ENCODE measurements around the gene DPF3.

DNA sequence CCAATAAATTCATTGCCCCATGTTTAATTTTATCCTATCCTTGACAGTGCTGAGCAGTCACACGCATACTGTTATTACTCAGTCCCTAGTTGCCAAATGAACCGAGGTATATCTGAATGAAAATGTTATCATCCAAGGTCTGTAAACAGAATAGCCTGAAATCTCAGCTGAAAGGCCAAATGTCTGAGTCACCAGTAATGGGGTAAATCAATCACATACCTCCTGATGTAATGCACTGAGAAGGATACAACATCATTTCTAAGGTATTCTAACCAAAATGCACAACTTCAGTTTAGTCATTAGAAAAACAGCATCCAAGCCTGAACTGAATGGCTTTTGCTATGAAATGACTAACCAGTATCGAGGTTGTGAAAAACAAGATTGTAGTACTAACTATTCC, 228.6 kb downstream of the DPF3 start:
- TF ChIP-seq, protein P1, sequence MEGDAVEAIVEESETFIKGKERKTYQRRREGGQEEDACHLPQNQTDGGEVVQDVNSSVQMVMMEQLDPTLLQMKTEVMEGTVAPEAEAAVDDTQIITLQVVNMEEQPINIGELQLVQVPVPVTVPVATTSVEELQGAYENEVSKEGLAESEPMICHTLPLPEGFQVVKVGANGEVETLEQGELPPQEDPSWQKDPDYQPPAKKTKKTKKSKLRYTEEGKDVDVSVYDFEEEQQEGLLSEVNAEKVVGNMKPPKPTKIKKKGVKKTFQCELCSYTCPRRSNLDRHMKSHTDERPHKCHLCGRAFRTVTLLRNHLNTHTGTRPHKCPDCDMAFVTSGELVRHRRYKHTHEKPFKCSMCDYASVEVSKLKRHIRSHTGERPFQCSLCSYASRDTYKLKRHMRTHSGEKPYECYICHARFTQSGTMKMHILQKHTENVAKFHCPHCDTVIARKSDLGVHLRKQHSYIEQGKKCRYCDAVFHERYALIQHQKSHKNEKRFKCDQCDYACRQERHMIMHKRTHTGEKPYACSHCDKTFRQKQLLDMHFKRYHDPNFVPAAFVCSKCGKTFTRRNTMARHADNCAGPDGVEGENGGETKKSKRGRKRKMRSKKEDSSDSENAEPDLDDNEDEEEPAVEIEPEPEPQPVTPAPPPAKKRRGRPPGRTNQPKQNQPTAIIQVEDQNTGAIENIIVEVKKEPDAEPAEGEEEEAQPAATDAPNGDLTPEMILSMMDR (IDR thresholded peaks at IDR 0.05) = no peak
- TF ChIP-seq POLR2A (IDR thresholded peaks at IDR 0.05) = no peak

Data from lower leg skin (tissue), 3 donors.